Measurements from ENCODE around the gene CPED1.

DNA sequence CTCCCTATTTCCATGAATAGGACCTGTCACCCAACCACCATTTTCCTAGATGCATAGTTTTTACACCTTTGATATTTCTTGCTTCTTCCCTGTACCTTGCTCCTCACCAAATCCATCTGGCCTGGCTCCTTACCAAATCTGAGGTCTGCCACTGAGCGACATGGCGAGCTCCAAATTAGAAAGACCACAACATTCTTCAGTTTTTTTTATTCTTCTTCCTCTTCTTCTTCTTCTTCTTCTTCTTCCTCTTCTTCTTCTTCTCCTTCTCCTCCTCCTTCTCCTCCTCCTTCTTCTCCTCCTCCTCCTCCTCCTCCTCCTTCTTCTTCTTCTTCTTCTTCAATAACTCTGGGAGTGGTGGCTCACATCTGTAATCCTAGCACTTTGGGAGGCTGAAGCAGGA is 7.1 kb downstream of the CPED1 start:
- no peak for TF ChIP-seq ZNF776 (tag by site-specific recombination; IDR thresholded peaks at IDR 0.05; ENCODE audit: borderline replicate concordance)
- TF ChIP-seq, protein P1, sequence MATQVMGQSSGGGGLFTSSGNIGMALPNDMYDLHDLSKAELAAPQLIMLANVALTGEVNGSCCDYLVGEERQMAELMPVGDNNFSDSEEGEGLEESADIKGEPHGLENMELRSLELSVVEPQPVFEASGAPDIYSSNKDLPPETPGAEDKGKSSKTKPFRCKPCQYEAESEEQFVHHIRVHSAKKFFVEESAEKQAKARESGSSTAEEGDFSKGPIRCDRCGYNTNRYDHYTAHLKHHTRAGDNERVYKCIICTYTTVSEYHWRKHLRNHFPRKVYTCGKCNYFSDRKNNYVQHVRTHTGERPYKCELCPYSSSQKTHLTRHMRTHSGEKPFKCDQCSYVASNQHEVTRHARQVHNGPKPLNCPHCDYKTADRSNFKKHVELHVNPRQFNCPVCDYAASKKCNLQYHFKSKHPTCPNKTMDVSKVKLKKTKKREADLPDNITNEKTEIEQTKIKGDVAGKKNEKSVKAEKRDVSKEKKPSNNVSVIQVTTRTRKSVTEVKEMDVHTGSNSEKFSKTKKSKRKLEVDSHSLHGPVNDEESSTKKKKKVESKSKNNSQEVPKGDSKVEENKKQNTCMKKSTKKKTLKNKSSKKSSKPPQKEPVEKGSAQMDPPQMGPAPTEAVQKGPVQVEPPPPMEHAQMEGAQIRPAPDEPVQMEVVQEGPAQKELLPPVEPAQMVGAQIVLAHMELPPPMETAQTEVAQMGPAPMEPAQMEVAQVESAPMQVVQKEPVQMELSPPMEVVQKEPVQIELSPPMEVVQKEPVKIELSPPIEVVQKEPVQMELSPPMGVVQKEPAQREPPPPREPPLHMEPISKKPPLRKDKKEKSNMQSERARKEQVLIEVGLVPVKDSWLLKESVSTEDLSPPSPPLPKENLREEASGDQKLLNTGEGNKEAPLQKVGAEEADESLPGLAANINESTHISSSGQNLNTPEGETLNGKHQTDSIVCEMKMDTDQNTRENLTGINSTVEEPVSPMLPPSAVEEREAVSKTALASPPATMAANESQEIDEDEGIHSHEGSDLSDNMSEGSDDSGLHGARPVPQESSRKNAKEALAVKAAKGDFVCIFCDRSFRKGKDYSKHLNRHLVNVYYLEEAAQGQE (tag by site-specific recombination; IDR thresholded peaks at IDR 0.05): no peak
